Measurements from ENCODE around the gene ELOVL7.
"Not testable (repeated sequence)": the region's sequence is repeated elsewhere in the genome, so short reads cannot be mapped to it uniquely, and the experiment has no call there.

The ELOVL7 gene

DNA sequence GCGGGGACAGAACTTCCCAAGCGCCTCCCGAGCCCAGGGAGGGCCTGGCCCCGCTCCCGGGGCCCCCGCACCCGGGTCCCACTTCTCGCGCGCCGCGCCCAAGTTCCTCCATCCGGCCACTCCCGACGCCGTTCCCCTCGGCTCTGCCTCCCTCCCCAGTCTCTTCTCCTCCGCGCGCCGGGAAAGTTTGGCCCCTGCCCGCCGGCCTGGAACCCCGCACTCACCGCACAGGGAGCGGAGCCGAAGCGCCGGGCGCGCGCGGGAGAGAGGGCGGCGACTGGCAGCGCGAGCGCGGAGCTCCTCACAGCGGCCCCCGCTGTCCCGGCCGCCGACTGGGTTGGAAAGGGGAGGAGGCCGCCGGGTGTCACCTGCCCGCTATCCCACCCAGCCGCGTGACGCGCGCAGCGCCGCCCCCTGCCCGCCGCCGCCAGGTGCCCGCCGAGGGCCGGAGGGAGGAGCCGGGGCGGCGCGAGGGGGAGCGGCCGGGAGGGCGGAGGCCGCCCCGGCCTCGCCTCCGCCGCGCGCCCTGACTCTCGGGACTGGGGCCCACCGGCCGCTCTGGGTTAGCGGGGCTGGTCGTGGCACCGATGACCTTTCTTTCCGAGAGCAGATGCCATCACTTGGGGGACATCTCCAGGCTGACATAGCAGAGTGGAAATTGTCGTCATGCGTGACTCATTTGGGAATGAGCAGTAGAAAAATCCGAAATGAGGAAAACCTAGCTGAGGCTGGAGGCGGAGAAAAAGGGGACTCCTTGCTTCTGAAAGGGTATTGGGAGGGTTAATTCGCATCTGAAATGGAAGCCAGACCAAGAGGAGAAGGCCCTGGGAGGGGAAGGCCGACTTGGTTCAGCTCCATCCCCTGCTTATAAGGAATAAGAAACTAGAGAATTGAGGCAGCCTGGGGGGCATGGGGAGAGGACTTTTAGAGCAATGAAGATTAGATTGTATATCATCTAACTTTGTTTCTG lies at the start of gene ELOVL7:
Gene ELOVL7, minus strand, starts transcription at position 334 of the 970 bp plus-strand sequence. CDS start 56,872 bp downstream, outside the sequence.
- DNase-seq = peak; percentile 70
- peak; percentile 93 for ATAC-seq

DNA sequence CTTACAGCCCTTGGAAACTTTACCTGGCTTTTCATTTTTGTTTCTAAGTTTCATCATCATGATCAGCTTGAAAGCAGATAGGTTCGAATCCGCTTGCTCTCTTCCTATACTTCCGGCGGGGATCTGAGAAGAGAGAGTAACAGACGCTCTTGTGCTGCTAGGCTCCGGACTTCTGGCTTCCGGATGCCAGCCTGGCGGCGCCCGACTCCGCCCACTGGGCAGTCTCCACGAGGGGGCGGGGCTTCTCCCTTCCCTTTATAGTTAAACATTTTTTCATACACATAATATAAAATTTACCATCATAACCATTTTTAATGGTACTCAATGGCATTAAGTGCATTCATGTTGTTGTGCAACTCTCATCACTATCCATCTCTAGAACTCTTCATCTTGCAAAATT lies 49.5 kb upstream of the ELOVL7 start:
- DNase-seq (no peak), ATAC-seq (no peak)

- no peak for ATAC-seq
- DNase-seq = no peak
Observed at GRCh38 chr5:60891667-60892066, 47.6 kb upstream of the ELOVL7 start.

DNA sequence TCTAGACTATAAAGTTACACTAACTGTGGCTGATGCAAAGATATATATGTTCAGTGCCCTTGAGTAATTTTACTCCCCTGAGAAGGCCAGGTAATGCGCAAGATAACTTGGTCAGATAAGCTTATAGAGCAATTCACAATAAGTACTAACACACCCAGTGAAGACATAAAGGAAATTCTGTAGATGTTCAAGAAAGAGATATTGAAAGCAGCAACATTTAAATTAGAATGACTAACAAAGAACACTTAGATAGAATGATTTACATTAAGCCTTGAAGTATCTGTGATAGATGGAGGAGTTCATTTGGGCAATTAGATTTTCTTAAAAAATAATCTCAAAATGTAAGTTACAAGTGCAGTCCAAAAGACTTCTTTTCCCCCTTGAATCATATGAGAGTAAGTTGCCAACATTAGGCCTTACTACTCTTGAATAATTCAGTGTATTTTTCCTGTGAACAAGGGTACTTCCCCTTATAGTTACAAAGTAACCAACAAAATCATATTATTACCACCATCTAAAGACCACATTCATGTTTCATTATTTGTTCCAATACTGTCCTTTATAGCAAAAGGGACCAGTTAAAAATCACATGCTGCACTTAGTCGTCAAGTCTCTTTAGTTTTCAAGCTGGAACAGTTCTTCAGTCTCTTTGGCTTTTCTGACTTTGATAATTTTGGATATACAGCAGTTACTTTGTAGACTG lies 44.4 kb upstream of the ELOVL7 start:
- DNase-seq = no peak
- ATAC-seq = peak; percentile 55

- DNase-seq (no peak), ATAC-seq (no peak)
Observed at GRCh38 chr5:60887746-60888145, 43.7 kb upstream of the ELOVL7 start.

DNA sequence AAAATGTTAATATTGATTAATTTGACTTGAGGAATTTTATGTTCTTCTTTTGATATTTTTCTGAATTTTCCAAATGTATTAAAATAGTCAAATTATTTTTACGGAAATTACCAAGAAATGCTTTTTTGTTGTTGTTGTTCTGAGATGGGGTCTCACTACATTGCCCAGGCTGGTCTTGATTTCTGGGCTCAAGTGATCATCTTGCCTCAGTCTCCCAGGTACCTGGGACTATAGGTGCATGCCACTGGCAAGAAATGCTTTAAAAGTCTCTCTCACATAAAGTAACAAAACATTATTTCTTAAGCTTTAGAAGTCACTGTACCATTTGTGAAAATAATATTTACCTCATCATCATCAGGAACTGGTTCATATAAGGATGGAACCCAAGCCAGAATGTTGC lies 43.0 kb upstream of the ELOVL7 start:
- ATAC-seq = no peak
- no peak for DNase-seq

DNA sequence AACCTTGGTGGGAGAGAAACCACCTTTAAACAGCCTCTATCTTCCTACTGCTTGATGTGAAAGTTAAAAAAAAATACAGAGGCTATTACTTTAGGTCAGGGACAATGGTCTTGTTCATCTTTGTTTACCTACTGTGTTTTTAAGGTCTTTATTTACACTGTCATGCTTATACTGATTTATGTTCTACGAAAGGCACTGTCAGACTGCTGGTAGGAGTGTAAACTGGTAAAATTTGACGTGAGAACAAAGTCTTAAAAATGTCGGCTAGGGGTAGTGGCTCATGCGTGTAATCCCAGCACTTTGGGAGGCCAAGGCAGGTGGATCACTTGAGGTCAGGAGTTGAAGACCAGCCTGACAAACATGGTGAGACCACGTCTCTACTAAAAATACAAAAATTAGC lies 42.1 kb upstream of the ELOVL7 start:
- DNase-seq = no peak
- ATAC-seq = no peak

- ATAC-seq (no peak), DNase-seq (no peak)
Observed at GRCh38 chr5:60883229-60883628, 39.2 kb upstream of the ELOVL7 start.

GRCh38 chr5:60872892-60873291 lies 28.8 kb upstream of the ELOVL7 start:
- DNase-seq (no peak), ATAC-seq (no peak)

- ATAC-seq = no peak
- DNase-seq = no peak
Observed at GRCh38 chr5:60870857-60871256, 26.8 kb upstream of the ELOVL7 start.

DNA sequence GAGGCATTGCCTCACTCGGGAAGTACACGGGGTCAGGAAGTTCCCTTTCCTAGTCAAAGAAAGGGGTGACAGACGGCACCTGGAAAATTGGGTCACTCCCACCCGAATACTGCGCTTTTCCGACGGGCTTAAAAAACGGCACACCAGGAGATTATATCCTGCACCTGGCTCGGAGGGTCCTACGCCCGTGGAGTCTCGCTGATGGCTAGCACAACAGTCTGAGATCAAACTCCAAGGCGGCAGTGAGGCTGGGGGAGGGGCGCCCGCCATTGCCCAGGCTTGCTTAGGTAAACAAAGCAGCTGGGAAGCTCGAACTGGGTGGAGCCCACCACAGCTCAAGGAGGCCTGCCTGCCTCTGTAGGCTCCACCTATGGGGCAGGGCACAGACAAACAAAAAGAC lies 16.5 kb upstream of the ELOVL7 start:
- not testable (repeated sequence) for DNase-seq, ATAC-seq

GRCh38 chr5:60856066-60856465 lies 12.0 kb upstream of the ELOVL7 start:
- ATAC-seq (no peak), DNase-seq (no peak)

DNA sequence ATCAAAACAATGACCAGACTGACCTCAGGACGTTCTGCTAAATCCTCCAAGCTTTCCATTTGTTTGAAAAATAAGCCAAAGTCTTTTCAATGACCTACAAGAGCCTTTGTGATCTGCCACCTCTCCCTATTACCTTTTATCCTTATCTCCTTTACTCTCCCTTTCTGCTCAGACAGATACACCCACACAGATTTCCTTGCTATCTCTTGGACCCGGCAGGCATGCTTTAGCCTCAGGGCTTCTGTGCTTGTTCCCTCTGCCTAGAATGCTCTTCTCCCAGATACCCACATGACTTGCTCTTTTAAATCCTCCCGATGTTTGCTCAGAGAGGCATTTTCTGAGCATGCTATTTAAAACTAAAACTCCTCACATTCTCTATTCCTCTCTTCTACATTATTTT lies 8.9 kb upstream of the ELOVL7 start:
- ATAC-seq (no peak), DNase-seq (no peak)

- ATAC-seq (no peak), DNase-seq (no peak)
Observed at GRCh38 chr5:60852317-60852716, 8.2 kb upstream of the ELOVL7 start.

GRCh38 chr5:60851626-60852025 lies 7.6 kb upstream of the ELOVL7 start:
- ATAC-seq = no peak
- no peak for DNase-seq

DNA sequence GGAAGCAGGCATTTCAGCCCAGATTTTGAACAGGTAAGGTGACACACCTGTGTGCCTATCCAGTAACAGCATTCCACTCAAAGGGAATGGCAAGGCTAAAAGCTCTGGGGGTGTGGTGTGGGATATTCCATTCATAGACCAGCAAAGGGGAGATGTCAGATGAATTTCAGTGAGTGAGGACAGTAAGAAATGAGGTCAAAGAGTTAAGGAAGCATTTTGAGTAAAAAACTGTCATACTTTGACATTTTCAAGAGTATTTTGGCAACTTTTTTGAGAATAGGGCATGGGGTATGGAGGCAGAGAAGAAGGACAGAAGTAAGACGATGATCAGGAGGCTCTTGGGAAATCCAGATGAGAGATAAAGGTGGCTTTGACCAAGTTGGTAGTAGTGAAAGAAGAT lies 2.2 kb upstream of the ELOVL7 start:
- ATAC-seq (no peak), DNase-seq (no peak)

DNA sequence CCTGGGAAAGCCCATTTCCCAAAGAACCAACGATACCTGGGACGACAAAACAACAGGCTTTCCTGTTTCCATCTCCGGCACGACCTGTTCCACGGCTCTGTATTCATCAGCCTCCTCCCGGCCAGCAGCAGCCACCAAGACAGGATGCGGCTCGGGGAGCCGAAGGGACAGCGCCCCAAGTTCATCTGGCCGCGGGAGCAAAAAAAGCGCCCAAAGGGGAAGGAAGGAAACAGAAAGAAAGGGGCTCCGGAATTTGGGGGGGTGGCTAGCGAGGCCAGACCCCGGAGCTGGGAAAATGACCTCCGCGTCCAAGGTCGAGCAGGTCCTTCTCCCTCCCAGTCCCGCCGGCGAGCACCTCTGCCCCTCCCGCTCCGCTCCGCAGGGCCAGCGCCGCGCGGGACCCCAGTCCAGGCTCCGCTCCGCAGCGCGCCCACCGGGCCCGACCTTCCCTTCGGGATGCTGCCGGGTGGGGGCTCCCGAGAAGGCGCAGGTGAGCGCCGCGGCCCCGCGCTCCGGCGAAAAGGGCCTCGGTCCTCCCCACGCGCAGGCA lies 608 bp downstream of the ELOVL7 start:
- DNase-seq = peak; percentile 9
- no peak for ATAC-seq

DNA sequence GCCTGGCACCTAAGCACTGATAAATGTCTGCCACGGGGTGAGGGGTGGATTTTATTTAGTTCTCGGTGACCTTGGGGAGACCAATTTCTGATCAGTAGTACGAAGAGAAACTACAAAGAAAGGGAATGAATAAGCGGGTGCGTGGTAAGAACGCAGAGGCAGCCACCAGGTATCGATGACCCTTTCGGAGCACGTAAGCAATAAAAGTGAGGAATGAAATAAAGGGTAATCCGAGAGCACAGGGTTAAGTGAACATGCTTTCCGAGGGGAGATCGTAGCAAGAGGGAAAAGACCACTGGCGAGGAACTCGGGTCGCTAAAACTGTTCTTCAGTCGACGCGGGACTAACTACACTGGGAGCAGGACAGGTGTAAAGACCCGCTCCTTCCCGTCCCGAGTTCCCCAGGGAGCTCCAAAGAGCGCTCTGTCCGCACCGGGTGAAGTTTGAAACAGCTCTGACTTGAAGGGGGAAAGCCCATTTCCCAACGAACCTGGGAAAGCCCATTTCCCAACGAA lies 1.1 kb downstream of the ELOVL7 start:
- no peak for ATAC-seq
- DNase-seq = no peak

DNA sequence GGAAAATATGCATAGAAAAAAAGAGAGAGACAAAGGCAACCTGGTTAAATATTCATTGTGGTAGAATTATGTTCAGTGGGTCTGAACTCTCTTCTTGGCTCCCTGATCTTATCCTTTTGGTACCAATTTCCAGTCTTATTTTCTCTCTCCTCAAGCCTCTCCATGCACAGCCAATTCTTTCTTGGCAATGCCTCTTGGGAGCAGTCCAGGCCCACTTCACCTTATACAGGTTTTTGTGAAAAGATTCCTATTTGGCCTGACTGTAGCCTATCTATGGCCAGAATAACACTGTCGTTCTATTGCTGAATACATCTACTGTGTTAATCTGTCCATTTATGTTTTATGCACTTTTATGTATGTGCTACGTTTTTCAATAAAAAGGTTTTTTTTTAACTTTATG lies 2.7 kb downstream of the ELOVL7 start:
- DNase-seq (no peak), ATAC-seq (no peak)

- DNase-seq (no peak), ATAC-seq (no peak)
Observed at GRCh38 chr5:60836131-60836530, 7.9 kb downstream of the ELOVL7 start.

GRCh38 chr5:60835554-60835953 lies 8.5 kb downstream of the ELOVL7 start:
- no peak for DNase-seq
- ATAC-seq = no peak

- ATAC-seq (no peak), DNase-seq (no peak)
Observed at GRCh38 chr5:60833520-60833919, 10.5 kb downstream of the ELOVL7 start.

DNA sequence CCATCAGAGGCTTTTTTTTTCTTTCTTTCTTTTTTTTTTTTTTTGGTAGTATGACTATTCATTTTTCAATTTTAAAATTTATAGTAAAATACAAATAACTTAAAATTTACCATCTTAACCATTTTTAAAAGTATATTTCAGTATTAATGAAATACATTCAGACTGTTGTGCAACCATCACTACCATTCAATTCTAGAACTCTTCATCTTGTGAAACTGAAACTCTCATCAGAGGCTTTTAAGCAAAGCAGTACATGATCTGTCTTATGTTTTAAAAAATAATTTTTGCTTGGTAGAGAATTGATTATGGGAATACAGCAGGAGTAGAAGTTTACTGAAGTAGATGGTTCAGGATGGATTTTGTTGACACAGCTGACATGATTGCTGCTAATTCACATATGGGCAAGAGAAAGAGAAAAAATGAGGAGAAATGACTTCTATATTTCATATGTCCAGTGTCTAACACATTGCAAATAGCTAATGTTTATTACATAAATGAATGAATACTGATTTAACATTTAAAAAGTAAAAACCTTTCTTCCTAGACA lies 13.4 kb downstream of the ELOVL7 start:
- ATAC-seq = no peak

More for the DNA sequence above, 13.4 kb downstream of the ELOVL7 start:
- no peak for DNase-seq
